GM12873 (cell line): ENCODE results near the gene CDA.

ENCODE experiments used
- TF ChIP-seq, protein P1 (sequence below): IDR thresholded peaks from 2 replicates; pipeline ENCODE4 v1.5.1; 2012; ENCODE audit warnings: low read depth, mild to moderate bottlenecking, moderate library complexity, low read length, control low read depth; ENCODE audit not compliant: insufficient read depth; ENCODE audit errors: missing control alignments

The CDA gene

DNA sequence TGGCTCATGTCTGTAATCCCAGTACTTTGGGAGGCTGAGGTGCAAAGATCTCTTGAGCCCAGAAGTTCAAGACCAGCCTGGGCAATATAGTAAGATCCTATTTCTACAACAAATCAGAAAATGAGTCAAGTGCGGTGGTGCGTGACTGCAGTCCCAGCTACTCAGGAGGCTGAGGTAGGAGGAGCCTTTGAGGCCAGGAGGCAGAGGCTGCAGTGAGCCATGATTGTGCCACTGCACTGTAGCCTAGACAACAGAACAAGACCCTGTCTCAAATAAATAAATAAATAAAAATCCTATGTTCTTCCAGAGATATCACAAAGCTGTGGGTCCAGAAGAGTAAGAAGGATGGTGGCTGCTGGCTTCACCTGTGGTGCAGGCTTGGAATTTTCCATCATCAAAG is 22.1 kb downstream of the CDA start:
- TF ChIP-seq, protein P1, sequence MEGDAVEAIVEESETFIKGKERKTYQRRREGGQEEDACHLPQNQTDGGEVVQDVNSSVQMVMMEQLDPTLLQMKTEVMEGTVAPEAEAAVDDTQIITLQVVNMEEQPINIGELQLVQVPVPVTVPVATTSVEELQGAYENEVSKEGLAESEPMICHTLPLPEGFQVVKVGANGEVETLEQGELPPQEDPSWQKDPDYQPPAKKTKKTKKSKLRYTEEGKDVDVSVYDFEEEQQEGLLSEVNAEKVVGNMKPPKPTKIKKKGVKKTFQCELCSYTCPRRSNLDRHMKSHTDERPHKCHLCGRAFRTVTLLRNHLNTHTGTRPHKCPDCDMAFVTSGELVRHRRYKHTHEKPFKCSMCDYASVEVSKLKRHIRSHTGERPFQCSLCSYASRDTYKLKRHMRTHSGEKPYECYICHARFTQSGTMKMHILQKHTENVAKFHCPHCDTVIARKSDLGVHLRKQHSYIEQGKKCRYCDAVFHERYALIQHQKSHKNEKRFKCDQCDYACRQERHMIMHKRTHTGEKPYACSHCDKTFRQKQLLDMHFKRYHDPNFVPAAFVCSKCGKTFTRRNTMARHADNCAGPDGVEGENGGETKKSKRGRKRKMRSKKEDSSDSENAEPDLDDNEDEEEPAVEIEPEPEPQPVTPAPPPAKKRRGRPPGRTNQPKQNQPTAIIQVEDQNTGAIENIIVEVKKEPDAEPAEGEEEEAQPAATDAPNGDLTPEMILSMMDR, result no peak

DNA sequence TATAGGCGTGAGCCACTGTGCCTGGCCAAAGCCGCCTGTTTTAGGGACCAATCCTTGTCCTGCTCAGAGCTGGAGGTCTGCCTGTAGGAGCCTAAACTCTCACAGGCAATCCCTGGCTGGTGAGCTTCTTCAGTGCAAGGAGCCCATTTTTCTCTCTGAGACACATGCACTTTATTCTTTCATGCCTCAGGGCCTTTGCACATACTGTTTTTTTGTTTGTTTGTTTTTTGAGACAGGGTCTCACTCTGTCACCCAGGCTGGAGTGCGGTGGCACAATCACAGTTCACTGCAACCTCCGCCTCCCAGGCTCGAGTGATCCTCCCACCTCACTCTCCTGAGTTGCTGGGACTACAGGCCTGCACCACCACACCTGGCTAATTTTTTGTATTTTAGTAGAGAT is 22.8 kb downstream of the CDA start:
- TF ChIP-seq, protein P1, result no peak

- TF ChIP-seq, protein P1, result no peak
Observed at GRCh38 chr1:20612221-20612746, 23.4 kb downstream of the CDA start.

- TF ChIP-seq, protein P1, result no peak
Observed at GRCh38 chr1:20614131-20614579, 25.3 kb downstream of the CDA start.

- TF ChIP-seq, protein P1, result no peak
Observed at GRCh38 chr1:20615946-20616846, 27.3 kb downstream of the CDA start.

GRCh38 chr1:20616847-20617487 is 28.1 kb downstream of the CDA start:
- TF ChIP-seq, protein P1, result no peak

GRCh38 chr1:20618550-20618949 is 29.7 kb downstream of the CDA start:
- TF ChIP-seq, protein P1, result no peak
